Skin of body (tissue), 2 donors: ENCODE measurements around the gene SNCG. TPM values are rescaled to one million over a fixed set of nuclear protein-coding genes. Genes with fewer than 3 reads are reported as not detected.
"Not testable (repeated sequence)": the region's sequence is repeated elsewhere in the genome, so short reads cannot be mapped to it uniquely, and the experiment has no call there.

Experiments
- DNase-seq: peaks from one replicate; lab custom pipeline; 2025; lab: John Stamatoyannopoulos, UW
- total RNA-seq: library from RNA; depleted of rRNA; stranded (reverse); fragments of >200 nt; gene quantifications from one replicate; pipeline ENCODE4 v1.2.3, GENCODE V29; 2014

Gene SNCG
- total RNA-seq, result 7.1 TPM

GRCh38 chr10:86958116-86958900 is at the start of gene SNCG:
SNCG (plus strand) TSS chr10:86958599; CDS start chr10:86958698, 99 bp downstream.
- DNase-seq, result no peak

GRCh38 chr10:86914734-86915133 is 43.7 kb upstream of the SNCG start:
- no peak for DNase-seq

DNA sequence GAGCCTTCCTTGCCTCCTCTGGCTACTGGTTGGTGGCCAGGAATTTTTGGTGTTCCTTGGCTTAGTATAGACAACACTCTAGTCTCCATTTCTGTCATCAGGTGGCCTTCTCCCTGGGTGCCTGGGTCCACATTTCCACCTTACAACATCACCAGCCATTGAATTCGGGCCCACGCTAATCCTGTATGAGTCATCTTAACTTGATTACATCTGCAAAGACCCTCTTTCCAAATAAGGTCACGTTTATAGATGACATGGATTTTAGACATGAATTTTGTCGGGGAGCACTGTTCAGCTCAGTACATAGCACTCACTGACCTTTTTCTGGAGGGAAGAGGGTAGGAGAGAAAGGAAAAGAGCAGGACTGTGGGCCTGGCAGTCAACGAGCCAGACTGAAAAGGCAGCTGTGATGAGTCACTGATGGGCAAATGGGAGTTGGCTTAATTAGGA is 40.4 kb upstream of the SNCG start:
- no peak for DNase-seq

- DNase-seq, result no peak
Measured at GRCh38 chr10:86922553-86922961, 35.8 kb upstream of the SNCG start.

GRCh38 chr10:86929468-86930380 is 28.7 kb upstream of the SNCG start:
- no peak for DNase-seq

DNA sequence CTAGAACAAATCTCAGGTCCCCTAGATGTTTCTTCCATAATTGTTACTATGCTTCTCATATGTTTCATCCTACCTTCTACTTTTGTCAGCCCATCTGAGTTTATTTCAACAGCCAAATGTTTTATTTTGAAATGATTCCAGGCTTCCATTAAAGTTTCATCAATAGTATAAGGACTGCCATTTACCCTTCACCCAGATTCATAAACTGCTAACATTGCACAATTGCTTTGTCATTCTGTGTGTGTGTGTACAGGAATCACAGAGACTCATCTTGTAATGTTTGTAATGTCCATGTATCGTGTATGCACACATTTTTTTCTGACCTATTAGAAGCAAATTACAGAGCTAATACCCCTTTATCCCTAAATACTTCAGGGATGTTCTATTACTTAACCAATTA is 26.5 kb upstream of the SNCG start:
- no peak for DNase-seq

- no peak for DNase-seq
Measured at GRCh38 chr10:86932674-86933073, 25.7 kb upstream of the SNCG start.

DNA sequence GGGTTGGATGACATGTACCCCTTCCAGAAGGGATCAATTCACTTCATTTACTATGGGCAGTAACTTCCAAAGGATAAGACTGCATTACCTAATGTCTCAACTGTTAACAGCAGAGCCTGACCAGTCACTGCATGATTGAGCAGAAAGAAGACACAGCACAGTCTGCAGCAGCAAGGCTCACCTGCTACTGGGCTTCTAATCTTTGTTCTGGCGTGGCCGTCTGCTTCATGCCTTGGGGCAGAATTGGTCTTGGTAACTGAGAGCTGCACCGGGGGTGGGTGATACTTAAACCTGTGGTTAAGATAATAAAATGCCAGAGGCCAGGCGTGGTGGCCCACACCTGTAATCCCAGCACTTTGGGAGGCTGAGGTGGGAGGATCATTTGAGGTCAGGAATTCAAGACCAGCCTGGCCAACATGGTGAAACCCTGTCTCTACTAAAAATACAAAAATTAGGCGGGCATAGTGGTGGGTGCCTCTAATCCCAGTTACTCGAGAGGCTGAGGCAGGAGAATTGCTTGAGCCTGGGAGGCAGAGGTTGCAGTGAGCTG is 24.2 kb upstream of the SNCG start:
- DNase-seq, result not testable (repeated sequence)

DNA sequence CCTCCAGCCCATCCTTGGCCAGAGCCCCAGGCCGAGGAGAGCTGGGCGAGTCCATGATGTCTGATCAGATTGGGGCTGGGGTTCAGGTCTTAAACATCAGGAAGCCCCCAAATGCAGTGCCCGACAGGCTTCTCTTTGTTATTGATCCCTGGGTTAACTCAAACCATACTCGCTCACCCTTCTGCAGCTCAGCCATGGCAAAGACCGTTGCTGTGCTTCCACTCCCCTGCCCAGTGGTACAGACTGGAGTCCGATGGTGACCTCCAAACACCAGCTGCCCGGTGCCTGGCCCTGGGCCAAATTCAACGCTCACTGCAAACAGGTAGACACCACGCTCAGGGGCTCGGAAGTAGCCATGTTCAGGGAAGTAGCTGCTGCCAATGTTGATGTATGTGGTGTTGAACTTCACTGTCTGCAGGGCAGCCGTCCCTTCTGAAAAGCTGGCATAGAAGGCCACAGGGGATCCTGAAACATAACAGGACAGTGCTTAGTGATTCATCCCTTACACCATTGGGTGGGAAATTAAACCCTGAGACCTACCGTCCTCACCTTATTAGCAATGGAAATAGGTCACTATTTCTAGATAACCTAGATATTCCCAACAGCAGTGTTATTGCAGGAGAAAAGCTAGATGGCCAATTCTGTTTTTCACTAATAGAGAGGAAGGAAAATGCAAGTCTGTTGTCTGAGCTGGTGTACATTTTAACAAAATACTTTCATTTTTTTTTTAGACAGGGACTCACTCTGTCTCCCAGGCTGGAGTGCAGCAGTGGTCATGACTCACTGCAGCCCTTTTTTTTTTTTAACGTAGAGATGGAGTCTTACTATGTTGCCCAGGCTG is 21.5 kb upstream of the SNCG start:
- DNase-seq, result no peak

DNA sequence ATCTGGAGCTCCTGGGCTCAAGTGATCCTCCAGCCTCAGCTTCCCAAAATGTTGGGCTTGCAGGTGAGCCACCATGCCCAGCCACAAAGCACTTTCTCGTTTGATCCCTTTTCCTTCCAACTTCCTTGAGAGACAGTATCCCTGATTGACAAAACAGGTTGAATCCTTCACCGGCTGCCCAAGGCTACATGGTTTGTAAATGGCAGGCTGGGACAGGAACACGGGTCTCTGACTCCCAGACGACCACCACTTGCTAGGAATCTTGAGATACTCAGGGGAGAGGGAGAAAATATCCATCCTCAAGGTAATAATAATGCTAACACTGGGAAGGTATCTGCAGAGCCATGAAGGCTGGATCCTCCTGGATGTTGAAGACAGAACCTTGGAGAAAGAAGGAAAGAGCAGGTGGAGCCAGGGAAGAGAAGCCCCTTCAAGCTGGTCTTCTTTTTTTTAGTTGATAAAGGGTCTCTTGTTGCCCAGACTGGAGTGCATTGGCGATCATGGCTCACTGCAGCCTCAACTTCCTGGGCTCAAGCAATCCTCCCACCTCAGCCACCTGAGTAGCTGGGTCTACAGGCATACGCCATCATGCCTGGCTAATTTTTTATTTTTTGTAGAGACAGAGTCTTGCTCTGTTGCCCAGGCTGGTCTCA is 20.8 kb upstream of the SNCG start:
- no peak for DNase-seq

DNA sequence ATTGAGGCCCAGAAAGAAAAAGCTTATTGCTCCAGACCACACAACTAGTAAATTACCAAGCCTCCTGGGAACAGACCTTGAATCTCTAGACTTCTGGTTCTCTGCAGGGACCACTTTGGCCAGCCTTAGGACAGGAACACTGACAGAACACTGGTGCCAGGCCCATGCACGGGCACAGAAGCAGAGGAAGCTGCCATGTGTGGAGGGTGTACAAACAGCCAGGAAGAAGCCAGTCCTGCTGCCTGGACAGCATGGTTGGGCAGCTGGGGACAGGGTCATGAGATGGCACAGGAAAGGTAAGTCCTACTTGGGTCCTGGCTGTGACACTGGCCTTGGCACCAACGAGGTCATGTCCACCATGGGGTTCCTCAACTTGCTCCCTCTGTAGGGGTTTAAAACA is 20.1 kb upstream of the SNCG start:
- DNase-seq, result no peak

- not testable (repeated sequence) for DNase-seq
Measured at GRCh38 chr10:86940076-86940475, 18.3 kb upstream of the SNCG start.

GRCh38 chr10:86940677-86941076 is 17.7 kb upstream of the SNCG start:
- no peak for DNase-seq

GRCh38 chr10:86941426-86941825 is 17.0 kb upstream of the SNCG start:
- no peak for DNase-seq

DNA sequence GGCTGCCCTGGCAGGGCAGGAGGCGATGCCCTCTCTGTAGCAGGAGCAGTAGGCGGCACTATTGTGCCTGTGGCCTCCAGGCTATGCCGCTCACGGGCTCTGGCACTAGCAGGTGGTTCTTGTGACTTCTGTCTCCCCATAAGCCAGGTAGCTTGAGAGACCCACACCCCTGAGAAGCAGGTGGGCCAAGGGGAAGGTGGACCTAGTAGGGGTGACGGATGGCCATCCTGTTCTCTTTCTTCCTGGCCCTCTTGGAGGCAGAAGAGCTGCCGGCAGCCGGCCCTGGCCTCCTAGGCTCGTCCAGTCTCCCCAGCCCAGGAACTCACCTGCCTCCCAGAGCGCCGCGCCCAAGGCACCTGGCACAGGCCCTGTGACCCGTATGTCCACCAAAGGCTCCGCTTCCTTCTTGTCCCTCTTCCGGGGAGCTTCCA is 16.4 kb upstream of the SNCG start:
- DNase-seq, result no peak

GRCh38 chr10:86942441-86943315 is 15.7 kb upstream of the SNCG start:
- DNase-seq, result no peak

DNA sequence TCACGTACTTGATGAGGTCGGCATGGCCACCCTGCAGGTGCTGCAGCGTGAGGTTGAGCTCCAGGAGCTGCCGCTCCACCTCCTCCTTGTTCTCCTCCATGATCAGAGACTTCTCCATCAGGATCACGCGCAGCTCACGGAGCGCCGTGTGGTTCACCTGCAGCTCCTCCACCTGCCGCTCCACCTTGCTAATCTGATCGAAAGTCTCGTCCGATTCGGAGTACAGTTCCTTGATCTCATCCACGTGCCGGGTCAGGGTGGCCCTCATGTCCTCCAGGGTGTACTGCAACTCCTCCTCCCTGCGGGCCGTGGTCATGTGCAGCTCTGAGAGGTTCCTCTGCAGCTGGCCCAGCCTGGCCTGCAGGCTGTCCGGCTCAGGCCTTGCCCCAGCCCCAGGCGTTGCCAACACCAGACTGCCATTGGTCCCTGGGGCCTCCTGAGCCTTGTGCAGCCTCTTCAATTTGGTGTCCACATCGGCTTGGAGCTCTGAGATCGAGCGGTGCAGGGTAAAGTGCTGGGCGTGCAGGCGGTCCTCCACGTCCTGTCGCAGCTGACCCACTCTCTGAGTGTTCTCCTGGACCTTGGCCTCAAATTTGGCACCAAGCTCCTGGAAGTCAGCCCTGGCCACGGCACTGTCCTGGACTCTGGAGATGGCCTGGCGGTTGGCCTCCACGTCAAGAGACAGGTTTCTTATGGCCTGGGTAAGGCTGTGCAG is 14.9 kb upstream of the SNCG start:
- DNase-seq, result no peak

GRCh38 chr10:86944031-86944419 is 14.4 kb upstream of the SNCG start:
- DNase-seq, result no peak

DNA sequence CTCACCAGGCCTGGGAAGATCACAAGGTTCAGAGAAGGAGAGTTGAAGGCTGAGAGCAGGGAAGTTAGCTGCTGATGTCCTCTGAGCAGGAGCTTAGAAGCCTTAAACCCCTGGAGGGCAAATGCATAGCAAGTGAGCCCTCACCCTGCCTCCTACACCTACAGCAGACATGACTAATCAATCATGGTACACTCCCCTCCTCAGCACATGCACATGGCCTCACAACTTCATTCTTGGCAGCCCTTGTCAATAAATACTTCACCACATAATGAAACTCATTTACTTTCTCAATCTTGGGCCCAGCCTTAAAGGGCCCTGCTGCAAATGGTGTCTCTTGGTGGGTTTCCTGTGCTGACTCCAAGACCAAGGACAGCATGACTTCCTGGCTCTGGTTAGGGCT is 13.9 kb upstream of the SNCG start:
- no peak for DNase-seq
